GM12878 (cell line): ENCODE measurements around the gene CDK11B. TPM values are rescaled to one million over a fixed set of nuclear protein-coding genes. Genes with fewer than 3 reads are reported as not detected.

Experiments used
- ATAC-seq: fragments of 200-7000 bp; cut with Tn5 transposase; 3 replicates; pipeline ENCODE4 v1.9.1; 2020; ENCODE audit warnings: mild to moderate bottlenecking, moderate library complexity
- BruUV-seq: library from RNA; stranded (reverse); fragments of 400-500 nt; replicated peaks from 2 replicates; lab custom pipeline; 2021; lab: Mats Ljungman, UMichigan
- CTCF ChIA-PET: fragments of 300-600 bp; sonication (Branson Sonifier 250); formaldehyde crosslinking; extraction: SDS; loops from one replicate; lab custom pipeline; 2021; ENCODE audit warnings: inconsistent platforms; lab: Yijun Ruan, JAX
- POLR2A ChIA-PET: fragments of 350-600 bp; formaldehyde crosslinking; extraction: SDS; loops from one replicate; lab custom pipeline; 2021; ENCODE audit warnings: inconsistent platforms; lab: Charles Lee
- RAD21 ChIA-PET: fragments of 300-600 bp; sonication (Branson Sonifier 250); formaldehyde crosslinking; loops from one replicate; lab custom pipeline; 2023; ENCODE audit warnings: antibody characterized with exemption; ENCODE audit not compliant: unreplicated experiment; lab: Charles Lee
- SMC1A ChIA-PET: fragments of 300-600 bp; sonication (Branson Sonifier 250); formaldehyde crosslinking; loops from one replicate; lab custom pipeline; 2023; ENCODE audit not compliant: unreplicated experiment, uncharacterized antibody; lab: Charles Lee
- DNase-seq: peaks from one replicate; pipeline ENCODE4 v3.0.0-alpha.2; 2011; ENCODE audit warnings: low read depth, low spot score
- FAIRE-seq: peaks from 3 replicates; lab custom pipeline; 2011; peaks lifted over from hg19 to GRCh38; lab: Jason Lieb, UNC
- H2AFZ ChIP-seq: 2 replicates; pipeline ENCODE4 v1.6.0; 2011; ENCODE audit warnings: low read depth, low read length, control low read depth; ENCODE audit not compliant: control insufficient read depth
- H3K27ac ChIP-seq: 2 replicates; pipeline ENCODE4 v1.5.1; 2011; ENCODE audit warnings: control low read depth; ENCODE audit not compliant: control insufficient read depth, insufficient read depth
- H3K27me3 ChIP-seq, 2 experiments: replicated peaks in 1 of 2; 2 replicates each; pipeline versions ENCODE4 v1.6.0 to v1.6.1; 2011; ENCODE audit warnings: low read length in 1 of 2; ENCODE audit not compliant: control insufficient read depth in 2 of 2, insufficient read depth in 2 of 2
- H3K36me3 ChIP-seq, 2 experiments: 2 replicates each; pipeline ENCODE4 v1.5.1; 2011; ENCODE audit warnings: low read length in 1 of 2; ENCODE audit not compliant: control insufficient read depth in 2 of 2, insufficient read depth in 2 of 2
- H3K4me1 ChIP-seq: 2 replicates; pipeline ENCODE4 v1.6.1; 2011; ENCODE audit warnings: mild to moderate bottlenecking, low read length, moderate library complexity, mixed read lengths; ENCODE audit not compliant: control insufficient read depth, insufficient read depth
- H3K4me2 ChIP-seq: 2 replicates; pipeline ENCODE4 v1.6.0; 2011; ENCODE audit warnings: control low read depth; ENCODE audit not compliant: control insufficient read depth, insufficient read depth
- H3K4me3 ChIP-seq: fragments of 200-600 bp; sonication (generic); 2 replicates; pipeline ENCODE4 v1.5.1; 2016
- H3K79me2 ChIP-seq: 2 replicates; pipeline ENCODE4 v1.6.0; 2011; ENCODE audit warnings: low read length; ENCODE audit not compliant: control insufficient read depth, insufficient read depth
- H3K9ac ChIP-seq: 2 replicates; pipeline ENCODE4 v1.8.0; 2011; ENCODE audit warnings: low read length, control low read depth, mixed read lengths; ENCODE audit not compliant: control insufficient read depth, insufficient read depth
- H3K9me3 ChIP-seq: replicated peaks from 3 replicates; pipeline ENCODE4 v1.5.1; 2011; ENCODE audit warnings: mild to moderate bottlenecking, low read length; ENCODE audit not compliant: control insufficient read depth, insufficient read depth
- H4K20me1 ChIP-seq: 2 replicates; pipeline ENCODE4 v1.6.0; 2011; ENCODE audit not compliant: control insufficient read depth, insufficient read depth
- CBX3 ChIP-seq: fragments of 200-600 bp; sonication (generic); IDR thresholded peaks from 2 replicates; pipeline ENCODE4 v1.6.1; 2016; ENCODE audit warnings: low read depth, borderline replicate concordance
- FOS ChIP-seq: IDR thresholded peaks from 3 replicates; pipeline ENCODE4 v1.6.1; 2011; ENCODE audit warnings: borderline replicate concordance; ENCODE audit not compliant: insufficient read length; ENCODE audit errors: extremely low read depth
- IKZF2 ChIP-seq, 2 experiments: fragments of 450-650 bp; IDR thresholded peaks; 2 replicates each; pipeline ENCODE4 v1.6.1; 2017; ENCODE audit warnings: mild to moderate bottlenecking in 2 of 2, moderate library complexity in 2 of 2
- JUNB ChIP-seq: IDR thresholded peaks from 2 replicates; pipeline ENCODE4 v1.6.1; 2016; ENCODE audit warnings: antibody characterized with exemption, mild to moderate bottlenecking
- MEF2B ChIP-seq: fragments of 450-650 bp; IDR thresholded peaks from 2 replicates; pipeline ENCODE4 v1.6.1; 2018; ENCODE audit warnings: mild to moderate bottlenecking, moderate library complexity; ENCODE audit not compliant: partially characterized antibody, poor library complexity, severe bottlenecking
- NR2F1 ChIP-seq: fragments of 450-650 bp; conservative IDR thresholded peaks from 2 replicates; pipeline ENCODE4 v1.6.1; 2017; ENCODE audit warnings: mild to moderate bottlenecking
- RB1 ChIP-seq: fragments of 450-650 bp; formaldehyde crosslinking; IDR thresholded peaks from 2 replicates; pipeline ENCODE4 v1.6.1; 2017; ENCODE audit warnings: mild to moderate bottlenecking, borderline replicate concordance
- RFX5 ChIP-seq: IDR thresholded peaks from 2 replicates; pipeline ENCODE4 v1.6.1; 2011; ENCODE audit warnings: low read depth, low read length, improper control_type of control experiment
- SRF ChIP-seq, 2 experiments: IDR thresholded peaks; 2 replicates each; pipeline ENCODE4 v1.6.1; 2011; ENCODE audit warnings: low read depth in 2 of 2, low read length in 2 of 2, mild to moderate bottlenecking in 1 of 2, moderate library complexity in 1 of 2
- ZNF24 ChIP-seq: fragments of 450-650 bp; IDR thresholded peaks from 2 replicates; pipeline ENCODE4 v1.6.1; 2017; ENCODE audit warnings: antibody characterized with exemption, mild to moderate bottlenecking
- WGBS: methylation state at CpG from one replicate; pipeline ENCODE4 v1.1.6; 2016; ENCODE audit warnings: low lambda C conversion rate; ENCODE audit not compliant: insufficient replicate concordance, insufficient coverage; ENCODE audit errors: missing lambda C conversion rate; 5-methylcytosine and 5-hydroxymethylcytosine counted together
- in situ Hi-C: fragments of 300-500 bp; cut with MboI; formaldehyde crosslinking; loops from 9 replicates; pipeline ENCODE4 v1.14.3; 2018; ENCODE audit warnings: mixed read lengths
- intact Hi-C: fragments of 100-400 bp; cut with micrococcal nuclease; formaldehyde crosslinking; loops from one replicate; pipeline ENCODE4 v1.14.2; 2022; ENCODE audit not compliant: unreplicated experiment
- polyA plus RNA-seq, 11 experiments: library from polyadenylated mRNA; depleted of rRNA in 4 of 11; unstranded in 6 of 11; stranded (reverse) in 5 of 11; fragments of >200 nt; fragmentation: Nextera tagmentation in 4 of 11; fragmentation: Illumina TruSeq in 1 of 11; extraction: Ambion mirVana in 4 of 11; extraction: Trizol in 1 of 11; gene quantifications; 1 replicate in 1 of 11; 2 replicates in 10 of 11; pipeline versions ENCODE4 v1.2.1 to v1.2.3, GENCODE V29; 2011 to 2016; ENCODE audit warnings: inconsistent platforms in 2 of 11, missing spikeins in 2 of 11, low read depth in 1 of 11
- total RNA-seq, 4 experiments: library from RNA; depleted of rRNA in 3 of 4; stranded (reverse); fragments of >200 nt in 3 of 4; fragmentation: Illumina TruSeq in 1 of 4; extraction: Trizol in 1 of 4; gene quantifications; 2 replicates each; pipeline versions ENCODE4 v1.2.1 to v1.2.3, GENCODE V29; 2013 to 2021
- TF ChIP-seq, protein P1 (sequence below): fragments of 450-650 bp; IDR thresholded peaks from 2 replicates; pipeline ENCODE4 v1.6.1; 2017; ENCODE audit warnings: mild to moderate bottlenecking, moderate library complexity
- TF ChIP-seq, protein P2 (sequence below): fragments of 450-650 bp; IDR thresholded peaks from 2 replicates; pipeline ENCODE4 v1.6.1; 2016; ENCODE audit warnings: mild to moderate bottlenecking

Gene CDK11B
- total and polyA plus RNA-seq, 10 of the 15 experiments (the other 5 are each of a cell fraction or from before 2014, with no cell fraction given) = 3.2 to 30.9 (median 18.0) TPM

- TF ChIP-seq RB1 (no peak), NR2F1 (no peak), JUNB (no peak), RFX5 (no peak), CBX3 (no peak), MEF2B (no peak), ZNF24 (no peak)
Measured at GRCh38 chr1:1593834-1594601, 64.8 kb downstream of the CDK11B start (continued).

DNA sequence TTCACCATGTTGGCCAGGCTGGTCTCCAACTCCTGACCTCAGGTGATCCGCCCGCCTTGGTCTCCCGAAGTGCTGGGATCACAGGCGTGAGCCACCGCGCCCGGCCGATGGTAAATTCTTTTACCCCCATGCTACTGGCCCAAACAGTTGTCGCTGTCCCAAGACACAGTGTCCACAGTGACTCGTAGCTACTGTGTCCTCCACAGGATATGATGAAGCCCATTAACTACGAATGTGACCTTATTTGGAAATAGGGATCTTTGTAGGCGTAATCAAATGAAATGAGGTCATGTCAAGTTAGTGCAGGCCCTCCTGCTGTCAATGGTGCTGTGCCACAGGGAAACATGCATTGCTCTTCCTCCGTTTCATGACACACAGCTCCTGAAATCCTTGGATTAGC, 67.4 kb downstream of the CDK11B start:
- ATAC-seq (peak; percentile 44), FAIRE-seq (no peak), DNase-seq (no peak)
- Histone ChIP-seq H4K20me1 (no peaks in the 10 kb centered on the region), H3K4me3 (no peak overlapping the region), H3K27ac (no peak overlapping the region), H2AFZ (peak overlapping the region; percentile 45), H3K4me1 (no peaks in the 10 kb centered on the region), H3K79me2 (no peaks in the 10 kb centered on the region), H3K36me3 (no peaks in the 10 kb centered on the region), H3K9me3 (no peaks in the 10 kb centered on the region), H3K4me2 (no peak overlapping the region), H3K27me3 (no peaks in the 10 kb centered on the region), H3K9ac (no peak overlapping the region)
- POLR2A ChIA-PET = no interaction called here
- intact Hi-C loops (no loop called here), in situ Hi-C loops (no loop called here)
- WGBS = 76% methylated on average over 13 of the region's 13 CpGs
- CTCF ChIA-PET = no interaction called here
- BruUV-seq = no TSS peak
- SMC1A ChIA-PET = no interaction called here
- RAD21 ChIA-PET = no interaction called here
- TF ChIP-seq IKZF2 (IDR thresholded peaks at IDR 0.05) (no peak), FOS (no peak), MEF2B (no peak), SRF (IDR thresholded peaks at IDR 0.05; ENCODE audit: low read depth in 2 of 2, low read length in 2 of 2) (peak in 1 of 2 experiments; percentile 60; a peak in 2 of 4 replicates)
- TF ChIP-seq, protein P1, sequence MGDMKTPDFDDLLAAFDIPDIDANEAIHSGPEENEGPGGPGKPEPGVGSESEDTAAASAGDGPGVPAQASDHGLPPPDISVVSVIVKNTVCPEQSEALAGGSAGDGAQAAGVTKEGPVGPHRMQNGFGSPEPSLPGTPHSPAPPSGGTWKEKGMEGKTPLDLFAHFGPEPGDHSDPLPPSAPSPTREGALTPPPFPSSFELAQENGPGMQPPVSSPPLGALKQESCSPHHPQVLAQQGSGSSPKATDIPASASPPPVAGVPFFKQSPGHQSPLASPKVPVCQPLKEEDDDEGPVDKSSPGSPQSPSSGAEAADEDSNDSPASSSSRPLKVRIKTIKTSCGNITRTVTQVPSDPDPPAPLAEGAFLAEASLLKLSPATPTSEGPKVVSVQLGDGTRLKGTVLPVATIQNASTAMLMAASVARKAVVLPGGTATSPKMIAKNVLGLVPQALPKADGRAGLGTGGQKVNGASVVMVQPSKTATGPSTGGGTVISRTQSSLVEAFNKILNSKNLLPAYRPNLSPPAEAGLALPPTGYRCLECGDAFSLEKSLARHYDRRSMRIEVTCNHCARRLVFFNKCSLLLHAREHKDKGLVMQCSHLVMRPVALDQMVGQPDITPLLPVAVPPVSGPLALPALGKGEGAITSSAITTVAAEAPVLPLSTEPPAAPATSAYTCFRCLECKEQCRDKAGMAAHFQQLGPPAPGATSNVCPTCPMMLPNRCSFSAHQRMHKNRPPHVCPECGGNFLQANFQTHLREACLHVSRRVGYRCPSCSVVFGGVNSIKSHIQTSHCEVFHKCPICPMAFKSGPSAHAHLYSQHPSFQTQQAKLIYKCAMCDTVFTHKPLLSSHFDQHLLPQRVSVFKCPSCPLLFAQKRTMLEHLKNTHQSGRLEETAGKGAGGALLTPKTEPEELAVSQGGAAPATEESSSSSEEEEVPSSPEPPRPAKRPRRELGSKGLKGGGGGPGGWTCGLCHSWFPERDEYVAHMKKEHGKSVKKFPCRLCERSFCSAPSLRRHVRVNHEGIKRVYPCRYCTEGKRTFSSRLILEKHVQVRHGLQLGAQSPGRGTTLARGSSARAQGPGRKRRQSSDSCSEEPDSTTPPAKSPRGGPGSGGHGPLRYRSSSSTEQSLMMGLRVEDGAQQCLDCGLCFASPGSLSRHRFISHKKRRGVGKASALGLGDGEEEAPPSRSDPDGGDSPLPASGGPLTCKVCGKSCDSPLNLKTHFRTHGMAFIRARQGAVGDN = no peak
- TF ChIP-seq, protein P2, sequence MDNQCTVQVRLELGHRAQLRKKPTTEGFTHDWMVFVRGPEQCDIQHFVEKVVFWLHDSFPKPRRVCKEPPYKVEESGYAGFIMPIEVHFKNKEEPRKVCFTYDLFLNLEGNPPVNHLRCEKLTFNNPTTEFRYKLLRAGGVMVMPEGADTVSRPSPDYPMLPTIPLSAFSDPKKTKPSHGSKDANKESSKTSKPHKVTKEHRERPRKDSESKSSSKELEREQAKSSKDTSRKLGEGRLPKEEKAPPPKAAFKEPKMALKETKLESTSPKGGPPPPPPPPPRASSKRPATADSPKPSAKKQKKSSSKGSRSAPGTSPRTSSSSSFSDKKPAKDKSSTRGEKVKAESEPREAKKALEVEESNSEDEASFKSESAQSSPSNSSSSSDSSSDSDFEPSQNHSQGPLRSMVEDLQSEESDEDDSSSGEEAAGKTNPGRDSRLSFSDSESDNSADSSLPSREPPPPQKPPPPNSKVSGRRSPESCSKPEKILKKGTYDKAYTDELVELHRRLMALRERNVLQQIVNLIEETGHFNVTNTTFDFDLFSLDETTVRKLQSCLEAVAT = no peak
